NCI-H1105 (cell line): ENCODE measurements around the gene PTPRN2.

Source experiments
- DNase-seq: peaks from one replicate; lab custom pipeline; 2025; lab: John Stamatoyannopoulos, UW

PTPRN2 gene

GRCh38 chr7:157830331-157830730, 757.3 kb downstream of the PTPRN2 start:
- peak; percentile 48 for DNase-seq

- DNase-seq = no peak
Observed at GRCh38 chr7:157829491-157829890, 758.1 kb downstream of the PTPRN2 start.

GRCh38 chr7:157828881-157829280, 758.7 kb downstream of the PTPRN2 start:
- no peak for DNase-seq

DNA sequence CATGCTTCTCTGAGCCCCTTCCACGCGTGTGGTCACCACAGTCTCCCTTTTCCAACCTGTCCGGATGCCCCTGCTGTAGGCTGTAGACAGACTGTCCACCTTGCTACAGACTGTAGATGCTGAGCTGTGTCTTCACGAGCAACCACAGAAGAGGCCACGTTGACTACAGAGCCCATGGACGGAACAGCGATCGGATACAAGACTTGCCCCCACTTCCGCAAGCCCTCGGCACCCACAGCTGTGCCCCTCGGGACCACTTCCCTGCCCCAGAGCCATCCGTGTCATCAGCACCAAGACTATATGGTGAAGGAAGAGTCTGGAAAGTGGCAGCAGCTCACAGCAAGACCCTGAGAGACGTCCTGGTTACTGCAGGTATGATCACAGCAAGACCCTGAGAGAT, 759.4 kb downstream of the PTPRN2 start:
- no peak for DNase-seq

- DNase-seq = no peak
Observed at GRCh38 chr7:157827863-157828160, 759.8 kb downstream of the PTPRN2 start.

DNA sequence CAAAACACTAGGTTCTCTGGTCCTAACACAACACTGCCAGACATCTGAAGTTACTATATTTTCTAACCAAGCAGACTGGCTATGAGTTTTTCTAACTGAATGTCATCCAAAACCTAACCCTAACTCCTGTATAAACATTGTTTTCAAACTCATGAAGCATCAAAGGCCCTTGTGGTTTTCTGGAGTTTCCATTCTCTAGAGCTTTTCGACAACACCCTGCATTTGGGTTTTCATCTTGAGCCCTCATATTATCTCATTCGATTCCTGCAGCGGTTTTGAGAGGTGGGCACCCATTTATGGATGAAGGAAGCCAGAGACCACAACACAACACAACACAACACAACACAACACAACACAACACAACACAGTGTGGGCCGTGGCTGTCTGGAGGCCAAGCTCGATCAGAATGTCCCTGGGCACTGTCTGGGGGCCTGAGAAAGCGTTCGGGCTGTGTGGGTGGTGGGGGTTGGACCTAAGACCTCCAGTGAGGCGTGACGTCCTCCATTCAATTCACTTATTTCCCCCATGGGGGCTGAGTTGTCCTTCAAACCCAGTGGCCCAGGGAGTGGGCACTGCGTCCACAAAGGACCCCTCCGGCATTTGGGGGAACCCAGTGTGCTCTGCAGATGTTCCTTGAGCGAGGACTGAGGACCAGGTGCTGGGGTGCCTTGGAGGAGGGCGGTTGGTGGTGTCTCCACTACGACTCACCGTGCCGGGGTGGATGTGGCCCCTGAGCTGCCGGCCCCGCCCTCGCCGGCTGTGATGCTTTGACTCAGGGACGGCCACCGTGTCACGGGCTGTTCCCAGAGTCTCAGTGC, 760.4 kb downstream of the PTPRN2 start:
- no peak for DNase-seq

- no peak for DNase-seq
Observed at GRCh38 chr7:157826566-157826965, 761.1 kb downstream of the PTPRN2 start.

DNA sequence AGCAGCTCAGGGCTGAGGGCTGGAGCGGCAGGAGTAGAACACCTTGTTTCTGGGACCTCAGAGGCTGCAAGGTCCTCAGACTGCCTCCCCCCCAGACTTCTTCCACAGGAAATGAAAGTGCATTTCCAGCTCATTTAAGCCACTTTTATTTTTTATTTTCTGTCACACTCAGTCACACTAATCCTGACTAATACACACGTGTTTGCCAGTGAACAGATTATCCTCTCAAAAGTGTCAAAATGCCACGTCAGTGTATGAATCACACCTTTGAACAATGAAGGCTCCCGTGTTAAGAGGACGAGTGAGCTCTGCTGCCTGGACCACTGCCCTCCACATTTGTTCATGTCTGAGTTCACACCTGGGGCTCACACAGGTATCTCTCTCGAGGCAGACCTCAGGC, 762.3 kb downstream of the PTPRN2 start:
- DNase-seq = no peak

- DNase-seq = no peak
Observed at GRCh38 chr7:157824819-157825121, 762.9 kb downstream of the PTPRN2 start.

- DNase-seq = no peak
Observed at GRCh38 chr7:157824011-157824818, 763.4 kb downstream of the PTPRN2 start.

DNA sequence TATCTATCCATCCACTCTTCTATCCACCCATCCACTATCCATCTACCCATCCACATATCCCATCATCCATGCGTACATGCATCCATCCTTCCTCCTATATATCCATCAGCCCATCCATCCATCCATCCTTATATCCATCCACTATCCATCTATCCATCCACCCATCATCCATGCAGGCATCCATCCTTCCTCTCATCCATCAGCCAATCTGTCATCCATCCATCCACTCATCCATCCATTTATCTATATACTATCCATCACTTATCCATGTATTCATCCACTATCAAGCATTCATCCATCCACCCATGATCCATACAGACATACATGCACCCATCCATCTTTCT, 765.0 kb downstream of the PTPRN2 start:
- DNase-seq = no peak

DNA sequence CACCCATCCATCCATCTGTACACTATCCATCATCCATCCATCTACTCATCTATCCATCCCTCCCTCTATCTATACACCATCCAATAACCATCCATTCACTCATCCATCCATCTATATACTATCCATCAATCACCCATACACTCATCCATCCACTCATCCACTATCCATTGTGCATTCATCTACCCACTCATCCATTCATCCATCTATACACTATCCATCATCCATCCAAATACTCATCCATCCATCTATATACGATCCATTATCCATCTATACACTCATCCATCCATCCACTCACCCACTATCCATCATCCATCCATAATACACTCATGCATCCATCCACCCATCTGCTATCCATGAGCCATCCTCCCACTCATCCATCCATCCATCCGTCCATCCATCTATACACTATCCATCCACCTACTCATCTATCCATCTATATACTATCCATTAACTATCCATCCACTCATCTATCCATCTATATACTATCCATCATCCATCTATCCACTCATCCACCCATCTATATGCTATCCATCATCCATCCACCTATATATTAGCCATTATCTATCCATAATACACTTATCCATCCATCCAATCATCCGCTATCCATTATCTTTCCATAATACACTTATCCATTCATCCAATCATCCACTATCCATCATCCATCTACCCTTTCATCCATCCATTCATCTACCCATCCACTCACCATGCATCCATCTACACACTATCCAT, 765.5 kb downstream of the PTPRN2 start:
- DNase-seq = no peak

GRCh38 chr7:157820796-157821195, 766.8 kb downstream of the PTPRN2 start:
- no peak for DNase-seq

DNA sequence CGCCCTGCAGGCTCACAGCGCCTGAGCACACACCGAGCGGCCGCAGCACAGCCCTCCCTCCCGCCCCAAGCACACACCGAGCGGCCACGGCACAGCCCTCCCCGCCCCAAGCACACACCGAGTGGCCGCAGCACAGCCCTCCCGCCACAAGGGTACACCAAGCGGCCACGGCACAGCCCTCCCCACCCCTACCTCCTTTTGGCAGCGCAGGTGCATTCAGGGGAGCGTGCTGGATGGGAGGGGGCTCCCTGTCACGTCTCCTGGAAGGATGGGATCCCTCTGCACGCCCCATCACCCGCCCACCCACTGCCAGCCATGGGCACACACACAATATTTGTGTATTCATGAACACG, 768.2 kb downstream of the PTPRN2 start:
- no peak for DNase-seq

DNA sequence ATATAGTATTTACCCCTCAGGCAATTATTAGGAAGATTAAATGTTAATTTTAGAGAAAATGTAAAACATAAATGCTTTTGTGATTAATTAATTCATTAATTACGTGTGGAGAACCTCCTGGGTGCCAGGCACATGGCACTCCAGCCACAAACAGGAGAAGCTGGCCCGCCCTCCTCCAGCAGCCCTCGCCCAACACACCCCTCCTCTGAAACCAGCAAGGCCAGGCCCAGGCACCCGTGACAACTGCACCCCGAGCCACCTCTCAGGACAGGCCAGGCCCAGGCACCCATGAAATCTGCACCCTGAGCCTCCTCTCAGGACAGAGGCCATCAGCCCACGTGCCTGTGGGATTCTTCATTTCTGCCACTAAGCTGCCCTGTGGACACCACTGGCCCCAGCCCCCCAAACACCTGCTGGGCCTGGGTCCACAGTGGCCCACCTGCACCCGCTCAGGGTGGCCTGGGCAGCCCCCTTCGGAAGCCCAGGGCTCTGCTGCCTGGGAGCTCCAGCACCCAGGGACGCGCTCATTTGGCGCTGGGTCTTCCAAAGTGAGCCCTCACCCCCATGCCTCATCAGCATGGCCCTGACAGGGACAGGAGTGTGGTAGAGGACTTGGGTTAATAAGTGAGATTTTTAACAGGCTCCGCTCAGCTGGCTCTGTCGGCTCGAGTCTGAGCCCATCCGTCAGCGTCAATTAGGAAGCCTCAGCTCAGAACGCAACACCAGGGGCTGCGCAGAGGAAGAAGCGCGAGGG, 768.7 kb downstream of the PTPRN2 start:
- no peak for DNase-seq

DNA sequence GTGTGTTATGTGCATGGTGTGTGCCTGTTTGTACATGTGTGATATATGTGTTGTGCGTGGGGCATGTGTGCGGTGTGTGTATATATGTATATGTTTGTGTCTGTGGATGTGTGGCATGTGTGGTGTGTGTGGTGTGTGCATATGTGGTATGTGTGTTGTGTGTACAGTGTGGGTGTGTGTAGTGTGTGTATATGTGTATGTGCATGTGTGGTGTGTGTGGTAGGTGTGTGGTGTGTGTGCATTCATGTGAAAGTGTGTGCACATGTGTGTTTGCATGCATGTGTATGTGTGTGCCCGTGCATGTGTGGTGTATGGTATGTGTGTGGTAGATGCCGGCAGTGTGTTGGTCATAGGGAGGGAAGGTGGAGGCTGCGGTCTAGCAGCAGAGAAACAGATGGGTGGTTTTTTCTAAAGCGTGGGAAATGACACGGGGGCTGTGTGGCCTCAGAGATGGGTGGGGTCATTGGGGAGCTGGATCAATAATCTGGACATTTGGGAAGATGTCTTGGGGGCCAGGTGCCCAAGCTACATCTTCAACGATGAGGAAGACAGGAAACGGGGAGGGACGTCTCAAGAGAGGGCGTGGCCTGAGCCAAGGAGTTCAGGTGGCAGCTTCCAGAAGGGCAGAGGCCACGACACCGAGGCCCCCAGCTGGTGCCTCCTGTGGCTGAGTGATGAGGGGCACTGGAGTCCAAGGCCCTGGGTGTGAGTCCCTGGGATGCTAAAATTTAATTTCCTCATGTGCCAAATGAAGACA, 769.5 kb downstream of the PTPRN2 start:
- DNase-seq = no peak

- DNase-seq = no peak
Observed at GRCh38 chr7:157817433-157817832, 770.2 kb downstream of the PTPRN2 start.

- no peak for DNase-seq
Observed at GRCh38 chr7:157816526-157817250, 770.9 kb downstream of the PTPRN2 start.

GRCh38 chr7:157816086-157816485, 771.5 kb downstream of the PTPRN2 start:
- DNase-seq = no peak

DNA sequence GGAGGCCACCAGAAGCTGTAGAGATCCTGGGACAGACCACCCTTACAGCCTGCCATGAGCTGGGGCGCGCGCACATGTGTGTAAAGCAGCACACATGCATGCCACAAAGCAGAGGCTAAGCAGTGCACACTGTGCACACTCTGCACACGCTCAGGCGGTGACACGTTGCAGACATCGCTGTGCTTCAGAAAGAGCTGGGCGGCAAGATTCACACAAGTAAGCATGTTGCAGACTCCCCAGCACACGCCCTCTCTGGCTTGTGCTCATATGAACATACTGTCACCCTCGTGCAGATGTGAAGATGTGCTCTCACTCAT, 772.0 kb downstream of the PTPRN2 start:
- DNase-seq = no peak
